ENCODE measurements around the gene NR3C2.

DNA sequence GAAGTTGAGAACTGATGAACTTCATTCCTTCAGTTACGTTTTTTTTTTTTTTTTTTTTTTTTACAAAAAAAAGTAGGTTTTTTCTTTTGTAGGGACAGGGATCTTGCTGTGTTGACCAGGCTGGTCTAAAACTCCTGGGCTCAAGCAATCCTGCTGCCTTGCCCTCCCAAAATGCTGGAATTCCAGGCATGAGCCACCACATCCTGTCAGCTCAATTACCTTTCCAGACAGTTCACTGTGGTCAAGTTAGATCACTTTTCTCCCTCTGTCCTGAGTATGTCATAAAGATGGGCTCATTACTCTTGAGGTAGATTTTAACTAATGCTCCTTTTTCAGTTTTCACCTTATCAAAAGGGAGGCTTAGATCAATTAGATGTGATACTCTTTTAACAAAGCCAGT is 10.8 kb upstream of the NR3C2 start:
- TF ChIP-seq, protein P1, sequence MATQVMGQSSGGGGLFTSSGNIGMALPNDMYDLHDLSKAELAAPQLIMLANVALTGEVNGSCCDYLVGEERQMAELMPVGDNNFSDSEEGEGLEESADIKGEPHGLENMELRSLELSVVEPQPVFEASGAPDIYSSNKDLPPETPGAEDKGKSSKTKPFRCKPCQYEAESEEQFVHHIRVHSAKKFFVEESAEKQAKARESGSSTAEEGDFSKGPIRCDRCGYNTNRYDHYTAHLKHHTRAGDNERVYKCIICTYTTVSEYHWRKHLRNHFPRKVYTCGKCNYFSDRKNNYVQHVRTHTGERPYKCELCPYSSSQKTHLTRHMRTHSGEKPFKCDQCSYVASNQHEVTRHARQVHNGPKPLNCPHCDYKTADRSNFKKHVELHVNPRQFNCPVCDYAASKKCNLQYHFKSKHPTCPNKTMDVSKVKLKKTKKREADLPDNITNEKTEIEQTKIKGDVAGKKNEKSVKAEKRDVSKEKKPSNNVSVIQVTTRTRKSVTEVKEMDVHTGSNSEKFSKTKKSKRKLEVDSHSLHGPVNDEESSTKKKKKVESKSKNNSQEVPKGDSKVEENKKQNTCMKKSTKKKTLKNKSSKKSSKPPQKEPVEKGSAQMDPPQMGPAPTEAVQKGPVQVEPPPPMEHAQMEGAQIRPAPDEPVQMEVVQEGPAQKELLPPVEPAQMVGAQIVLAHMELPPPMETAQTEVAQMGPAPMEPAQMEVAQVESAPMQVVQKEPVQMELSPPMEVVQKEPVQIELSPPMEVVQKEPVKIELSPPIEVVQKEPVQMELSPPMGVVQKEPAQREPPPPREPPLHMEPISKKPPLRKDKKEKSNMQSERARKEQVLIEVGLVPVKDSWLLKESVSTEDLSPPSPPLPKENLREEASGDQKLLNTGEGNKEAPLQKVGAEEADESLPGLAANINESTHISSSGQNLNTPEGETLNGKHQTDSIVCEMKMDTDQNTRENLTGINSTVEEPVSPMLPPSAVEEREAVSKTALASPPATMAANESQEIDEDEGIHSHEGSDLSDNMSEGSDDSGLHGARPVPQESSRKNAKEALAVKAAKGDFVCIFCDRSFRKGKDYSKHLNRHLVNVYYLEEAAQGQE (IDR thresholded peaks at IDR 0.05; ENCODE audit: low read depth, low read length) = no peak
- TF ChIP-seq, protein P2, sequence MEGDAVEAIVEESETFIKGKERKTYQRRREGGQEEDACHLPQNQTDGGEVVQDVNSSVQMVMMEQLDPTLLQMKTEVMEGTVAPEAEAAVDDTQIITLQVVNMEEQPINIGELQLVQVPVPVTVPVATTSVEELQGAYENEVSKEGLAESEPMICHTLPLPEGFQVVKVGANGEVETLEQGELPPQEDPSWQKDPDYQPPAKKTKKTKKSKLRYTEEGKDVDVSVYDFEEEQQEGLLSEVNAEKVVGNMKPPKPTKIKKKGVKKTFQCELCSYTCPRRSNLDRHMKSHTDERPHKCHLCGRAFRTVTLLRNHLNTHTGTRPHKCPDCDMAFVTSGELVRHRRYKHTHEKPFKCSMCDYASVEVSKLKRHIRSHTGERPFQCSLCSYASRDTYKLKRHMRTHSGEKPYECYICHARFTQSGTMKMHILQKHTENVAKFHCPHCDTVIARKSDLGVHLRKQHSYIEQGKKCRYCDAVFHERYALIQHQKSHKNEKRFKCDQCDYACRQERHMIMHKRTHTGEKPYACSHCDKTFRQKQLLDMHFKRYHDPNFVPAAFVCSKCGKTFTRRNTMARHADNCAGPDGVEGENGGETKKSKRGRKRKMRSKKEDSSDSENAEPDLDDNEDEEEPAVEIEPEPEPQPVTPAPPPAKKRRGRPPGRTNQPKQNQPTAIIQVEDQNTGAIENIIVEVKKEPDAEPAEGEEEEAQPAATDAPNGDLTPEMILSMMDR (IDR thresholded peaks at IDR 0.05) = no peak
- TF ChIP-seq CHD2 (IDR thresholded peaks at IDR 0.05; ENCODE audit: low read length, partially characterized antibody) (no peak), EZH2phosphoT487 (IDR thresholded peaks at IDR 0.05; ENCODE audit: borderline replicate concordance, low read depth) (no peak), JUND (IDR thresholded peaks at IDR 0.05) (no peak), TAF1 (IDR thresholded peaks at IDR 0.05; ENCODE audit: borderline replicate concordance, low read depth, low read length) (no peak)
- TF ChIP-seq, protein P3, sequence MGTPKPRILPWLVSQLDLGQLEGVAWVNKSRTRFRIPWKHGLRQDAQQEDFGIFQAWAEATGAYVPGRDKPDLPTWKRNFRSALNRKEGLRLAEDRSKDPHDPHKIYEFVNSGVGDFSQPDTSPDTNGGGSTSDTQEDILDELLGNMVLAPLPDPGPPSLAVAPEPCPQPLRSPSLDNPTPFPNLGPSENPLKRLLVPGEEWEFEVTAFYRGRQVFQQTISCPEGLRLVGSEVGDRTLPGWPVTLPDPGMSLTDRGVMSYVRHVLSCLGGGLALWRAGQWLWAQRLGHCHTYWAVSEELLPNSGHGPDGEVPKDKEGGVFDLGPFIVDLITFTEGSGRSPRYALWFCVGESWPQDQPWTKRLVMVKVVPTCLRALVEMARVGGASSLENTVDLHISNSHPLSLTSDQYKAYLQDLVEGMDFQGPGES (IDR thresholded peaks at IDR 0.05; ENCODE audit: low read depth, low read length) = no peak

All from SK-N-SH (cell line).